Mesenchymal stem cell (in vitro differentiated cells and primary cell): ENCODE measurements around the gene SYNE1.
A peak's percentile ranks its signal among the peaks of the same experiment; 100 is the strongest.

Source experiments
- DNase-seq: peaks from one replicate; pipeline ENCODE4 v3.0.0-alpha.2; 2013
- H2AFZ ChIP-seq: one replicate; pipeline ENCODE4 v1.6.1; 2013; ENCODE audit warnings: low read depth, mild to moderate bottlenecking, control low read depth, inconsistent platforms, low read length, moderate library complexity
- H2AK5ac ChIP-seq: 2 replicates; pipeline ENCODE4 v1.6.1; 2013; ENCODE audit warnings: low read length, moderate library complexity, mild to moderate bottlenecking, inconsistent platforms; ENCODE audit not compliant: severe bottlenecking
- H2BK120ac ChIP-seq: one replicate; pipeline ENCODE4 v1.6.1; 2013; ENCODE audit warnings: low read depth, mild to moderate bottlenecking, inconsistent platforms, low read length, moderate library complexity
- H2BK12ac ChIP-seq, 2 experiments: one replicate each; pipeline ENCODE4 v1.6.1; 2013; ENCODE audit warnings: inconsistent platforms in 2 of 2, low read length in 2 of 2, mild to moderate bottlenecking in 2 of 2, moderate library complexity in 2 of 2, control low read depth in 1 of 2
- H2BK15ac ChIP-seq: one replicate; pipeline ENCODE4 v1.6.1; 2013; ENCODE audit warnings: mild to moderate bottlenecking, low read depth, inconsistent platforms; ENCODE audit not compliant: poor library complexity, severe bottlenecking
- H2BK5ac ChIP-seq: 2 replicates; pipeline ENCODE4 v1.6.1; 2013; ENCODE audit warnings: low read depth, mild to moderate bottlenecking, low read length, control low read depth, inconsistent platforms; ENCODE audit not compliant: poor library complexity, severe bottlenecking
- H3K14ac ChIP-seq, 2 experiments: one replicate each; pipeline ENCODE4 v1.6.1; 2013; ENCODE audit warnings: inconsistent platforms in 2 of 2, low read length in 2 of 2, control low read depth in 1 of 2, mild to moderate bottlenecking in 1 of 2, moderate library complexity in 1 of 2
- H3K18ac ChIP-seq, 2 experiments: one replicate each; pipeline ENCODE4 v1.6.1; 2013; ENCODE audit warnings: inconsistent platforms in 2 of 2, low read length in 2 of 2, control low read depth in 1 of 2, low read depth in 1 of 2, mild to moderate bottlenecking in 1 of 2
- H3K23ac ChIP-seq, 2 experiments: one replicate each; pipeline ENCODE4 v1.6.1; 2013; ENCODE audit warnings: inconsistent platforms in 2 of 2, low read length in 2 of 2, mild to moderate bottlenecking in 2 of 2, moderate library complexity in 2 of 2, control low read depth in 1 of 2
- H3K27ac ChIP-seq: 2 replicates; pipeline ENCODE4 v1.5.1; 2013; ENCODE audit warnings: mild to moderate bottlenecking, moderate library complexity, low read length, control low read depth, inconsistent platforms; ENCODE audit not compliant: poor library complexity, severe bottlenecking
- H3K27me3 ChIP-seq, 2 experiments: 2 replicates each; pipeline versions ENCODE4 v1.6.1 to v1.7.0; 2013; ENCODE audit warnings: low read length in 2 of 2, mild to moderate bottlenecking in 2 of 2, moderate library complexity in 2 of 2, control low read depth in 1 of 2, inconsistent platforms in 1 of 2; ENCODE audit not compliant: control insufficient read depth in 1 of 2, insufficient read depth in 1 of 2
- H3K36me3 ChIP-seq, 2 experiments: 2 replicates each; pipeline versions ENCODE4 v1.6.1 to v1.7.0; 2013; ENCODE audit warnings: low read length in 2 of 2, control low read depth in 1 of 2, inconsistent platforms in 1 of 2, low read depth in 1 of 2, mild to moderate bottlenecking in 1 of 2; ENCODE audit not compliant: insufficient read depth in 2 of 2, control insufficient read depth in 1 of 2
- H3K4ac ChIP-seq, 2 experiments: one replicate each; pipeline ENCODE4 v1.6.1; 2013; ENCODE audit warnings: inconsistent platforms in 2 of 2, low read length in 2 of 2, mild to moderate bottlenecking in 2 of 2, moderate library complexity in 2 of 2, control low read depth in 1 of 2, low read depth in 1 of 2
- H3K4me1 ChIP-seq: 2 replicates; pipeline ENCODE4 v1.6.1; 2013; ENCODE audit warnings: low read depth, low read length, control low read depth; ENCODE audit not compliant: control insufficient read depth, insufficient read depth
- H3K4me2 ChIP-seq: 2 replicates; pipeline ENCODE4 v1.6.1; 2013; ENCODE audit warnings: low read length, mild to moderate bottlenecking, inconsistent platforms; ENCODE audit not compliant: poor library complexity, severe bottlenecking
- H3K4me3 ChIP-seq, 2 experiments: 2 replicates each; pipeline versions ENCODE4 v1.5.1 to v1.7.0; 2013; ENCODE audit warnings: low read length in 2 of 2, mild to moderate bottlenecking in 2 of 2, control low read depth in 1 of 2, low read depth in 1 of 2; ENCODE audit not compliant: insufficient read depth in 1 of 2
- H3K79me1 ChIP-seq: replicated peaks from 2 replicates; pipeline ENCODE4 v1.6.1; 2013; ENCODE audit warnings: mild to moderate bottlenecking, control low read depth, low read length, inconsistent platforms; ENCODE audit not compliant: poor library complexity, severe bottlenecking
- H3K9ac ChIP-seq: 2 replicates; pipeline ENCODE4 v1.7.0; 2013; ENCODE audit warnings: mild to moderate bottlenecking, low read length, moderate library complexity
- H3K9me3 ChIP-seq: 2 replicates; pipeline ENCODE4 v1.7.0; 2013; ENCODE audit warnings: mild to moderate bottlenecking, low read length; ENCODE audit not compliant: control insufficient read depth
- H4K8ac ChIP-seq: one replicate; pipeline ENCODE4 v1.6.1; 2013; ENCODE audit warnings: inconsistent platforms, mild to moderate bottlenecking, low read length, moderate library complexity
- H4K91ac ChIP-seq: one replicate; pipeline ENCODE4 v1.6.1; 2013; ENCODE audit warnings: mild to moderate bottlenecking, low read length, inconsistent platforms
- whole genome bisulfite sequencing: methylation state at CpG from one replicate; pipeline ENCODE4 v1.1.7; 2013; ENCODE audit warnings: mixed read lengths; 5-methylcytosine and 5-hydroxymethylcytosine counted together

The SYNE1 gene

GRCh38 chr6:152118224-152118623 is 518.9 kb downstream of the SYNE1 start:
- Histone ChIP-seq H3K79me1 (no peaks in the 10 kb centered on the region), H4K91ac (no peak overlapping the region), H3K27ac (no peak overlapping the region), H2BK120ac (no peak overlapping the region), H3K9ac (no peak overlapping the region), H3K4me3 (no peak overlapping the region), H2BK5ac (no peak overlapping the region), H2BK15ac (no peak overlapping the region), H3K36me3 (peaks cover 21 to 33% of the 10 kb centered on the region in 2 experiments), H3K4me1 (no peaks in the 10 kb centered on the region), H3K4me2 (no peak overlapping the region), H2BK12ac (no peak overlapping the region), H2AK5ac (no peak overlapping the region), H2AFZ (no peak overlapping the region), H3K18ac (no peak overlapping the region), H4K8ac (no peak overlapping the region), H3K23ac (no peak overlapping the region), H3K9me3 (no peaks in the 10 kb centered on the region), H3K4ac (no peak overlapping the region), H3K14ac (no peak overlapping the region), H3K27me3 (no peaks in the 10 kb centered on the region)
- WGBS, result 100% methylated on average over 3 of the region's 3 CpGs
- no peak for DNase-seq

DNA sequence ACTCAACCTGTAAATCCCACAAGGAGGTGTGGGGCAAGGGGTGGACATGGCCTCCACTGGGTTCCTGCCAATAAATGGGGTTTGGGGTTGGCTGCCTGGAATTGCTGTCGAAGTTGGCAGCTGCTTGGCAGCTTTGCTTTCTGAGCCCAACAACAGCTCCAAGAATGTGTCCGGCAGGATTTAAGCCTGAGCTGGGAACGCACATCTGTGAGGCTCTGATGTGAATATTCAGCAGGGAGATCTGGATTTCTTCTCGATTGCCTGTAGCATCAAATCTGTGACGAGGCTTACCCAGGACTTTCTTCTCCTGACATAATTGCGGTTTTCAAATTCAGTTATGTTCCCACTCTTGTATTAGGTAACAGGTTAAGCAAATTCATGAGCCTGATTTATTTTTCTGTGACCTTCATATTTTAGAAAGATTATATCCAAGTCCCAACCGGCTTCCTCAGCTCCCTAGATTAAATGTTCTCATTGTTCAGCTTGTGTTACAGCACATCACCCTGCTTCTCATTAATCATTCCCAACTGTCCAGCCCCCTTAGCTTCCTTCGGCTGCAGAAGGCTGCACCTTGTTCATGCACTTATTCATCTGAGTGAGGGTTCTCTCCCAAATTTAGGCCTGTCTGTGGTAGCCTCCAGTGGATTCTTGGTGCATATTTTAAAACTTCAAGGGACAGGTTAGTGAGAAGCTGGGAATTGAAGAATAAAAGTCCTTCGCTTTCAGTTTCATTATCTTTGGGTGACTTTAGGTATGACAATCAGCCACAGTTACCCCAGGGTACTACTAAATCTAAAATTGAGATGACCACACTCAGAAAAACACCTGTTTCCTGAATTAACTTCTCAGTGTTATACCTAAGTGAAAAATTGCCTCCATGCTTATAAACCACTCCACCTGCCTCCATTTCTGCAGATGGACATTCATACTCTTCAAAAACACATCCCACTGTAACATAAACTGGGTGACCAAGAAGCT is 519.7 kb downstream of the SYNE1 start:
- Histone ChIP-seq H2BK12ac (no peak overlapping the region), H3K36me3 (peaks cover 18 to 26% of the 10 kb centered on the region in 2 experiments), H3K27ac (no peak overlapping the region), H3K4me3 (no peak overlapping the region), H3K18ac (no peak overlapping the region), H3K4me2 (no peak overlapping the region), H3K4me1 (no peaks in the 10 kb centered on the region), H2BK5ac (no peak overlapping the region), H3K9me3 (no peaks in the 10 kb centered on the region), H2BK15ac (no peak overlapping the region), H3K4ac (no peak overlapping the region), H4K8ac (no peak overlapping the region), H2AFZ (no peak overlapping the region), H3K14ac (no peak overlapping the region), H3K23ac (no peak overlapping the region), H2AK5ac (no peak overlapping the region), H4K91ac (no peak overlapping the region), H3K27me3 (no peaks in the 10 kb centered on the region), H3K9ac (no peak overlapping the region), H2BK120ac (no peak overlapping the region), H3K79me1 (no peaks in the 10 kb centered on the region)
- DNase-seq, result no peak
- 96% methylated on average over 9 of the region's 9 CpGs for WGBS

DNA sequence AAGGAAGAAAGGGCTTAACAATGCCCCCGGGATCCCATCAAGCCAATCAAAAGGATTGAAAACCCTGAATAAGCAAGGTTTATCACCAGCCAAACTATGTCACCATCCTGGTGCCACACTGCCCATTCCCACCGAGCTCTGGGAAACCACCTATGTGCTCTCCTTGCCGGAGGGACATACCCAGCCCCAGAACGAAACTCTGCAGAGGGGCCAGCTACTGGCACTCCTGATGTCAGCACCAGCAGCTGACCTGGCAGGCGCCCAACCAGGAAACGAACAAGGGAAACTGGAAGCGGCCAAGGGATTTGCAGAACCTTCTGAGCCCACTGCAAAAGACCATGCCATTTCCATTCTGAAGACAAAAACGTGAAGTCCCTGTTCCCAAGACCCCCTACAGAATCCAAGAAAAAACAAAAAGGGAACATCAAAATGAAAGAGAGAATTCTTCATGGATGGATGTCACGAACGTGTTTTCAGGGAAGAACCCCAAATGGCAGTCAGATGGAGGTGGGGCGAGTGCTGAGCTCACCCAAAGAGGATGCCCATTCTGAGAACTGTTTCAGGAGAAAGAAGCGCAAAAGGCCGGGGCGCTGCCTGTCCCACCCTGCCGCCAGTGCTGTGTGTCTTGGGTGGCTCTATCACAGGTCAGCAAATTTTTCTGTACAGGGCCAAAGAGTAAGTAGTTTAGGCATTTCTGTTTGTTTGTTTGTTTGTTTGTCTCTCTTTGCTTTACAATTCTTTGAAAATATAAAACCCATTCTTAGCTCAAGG is 524.5 kb downstream of the SYNE1 start:
- Histone ChIP-seq H3K23ac (peak overlapping the region in 1 of 2 experiments; percentile 25), H3K4ac (no peak overlapping the region), H2AFZ (no peak overlapping the region), H3K4me3 (no peak overlapping the region), H4K91ac (no peak overlapping the region), H2BK120ac (no peak overlapping the region), H4K8ac (no peak overlapping the region), H3K4me1 (no peaks in the 10 kb centered on the region), H3K14ac (no peak overlapping the region), H3K27ac (no peak overlapping the region), H3K9ac (no peak overlapping the region), H2BK15ac (no peak overlapping the region), H2AK5ac (no peak overlapping the region), H3K36me3 (no peaks in the 10 kb centered on the region), H2BK12ac (no peak overlapping the region), H3K9me3 (no peaks in the 10 kb centered on the region), H2BK5ac (no peak overlapping the region), H3K79me1 (no peaks in the 10 kb centered on the region), H3K18ac (no peak overlapping the region), H3K4me2 (no peak overlapping the region), H3K27me3 (no peaks in the 10 kb centered on the region)
- DNase-seq, result no peak
- 89% methylated on average over 15 of the region's 15 CpGs for WGBS
